ENCODE results near the gene AR.

DNA sequence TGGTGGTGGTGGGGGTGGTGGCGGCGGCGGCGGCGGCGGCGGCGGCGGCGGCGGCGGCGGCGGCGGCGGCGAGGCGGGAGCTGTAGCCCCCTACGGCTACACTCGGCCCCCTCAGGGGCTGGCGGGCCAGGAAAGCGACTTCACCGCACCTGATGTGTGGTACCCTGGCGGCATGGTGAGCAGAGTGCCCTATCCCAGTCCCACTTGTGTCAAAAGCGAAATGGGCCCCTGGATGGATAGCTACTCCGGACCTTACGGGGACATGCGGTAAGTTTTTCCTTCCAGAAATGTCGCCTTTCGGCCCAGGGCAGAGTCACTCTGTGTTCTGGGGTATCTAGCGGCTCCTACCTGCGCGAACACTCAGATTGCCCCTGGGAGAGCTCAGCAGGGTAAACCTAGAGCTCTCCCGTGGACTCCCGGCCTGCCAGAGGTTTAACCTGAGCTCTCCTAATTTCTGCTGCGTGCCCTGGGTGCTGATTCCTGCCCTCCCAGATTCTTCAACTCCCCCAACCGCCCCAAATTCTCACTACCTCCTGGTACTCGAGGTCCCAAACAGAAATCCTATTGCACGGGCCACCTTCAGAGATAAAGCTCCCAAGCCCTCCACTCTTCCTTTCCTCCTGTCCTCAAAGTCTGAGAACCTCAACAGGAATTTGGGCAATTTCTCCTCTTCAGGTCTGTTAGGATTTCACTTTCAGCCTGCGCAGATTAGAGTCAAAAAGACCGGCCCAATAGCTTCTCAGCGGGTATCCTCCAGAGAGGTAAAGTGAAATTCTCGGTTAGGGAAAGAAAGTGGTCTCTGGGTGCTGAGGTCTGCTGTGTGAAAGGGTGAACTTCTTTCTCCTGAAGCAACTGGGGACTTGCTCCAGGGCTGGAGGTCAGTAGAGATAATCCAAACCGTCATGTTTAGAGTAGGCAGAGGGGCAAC lies 2.9 kb downstream of the AR start:
- TF ChIP-seq, protein P1, sequence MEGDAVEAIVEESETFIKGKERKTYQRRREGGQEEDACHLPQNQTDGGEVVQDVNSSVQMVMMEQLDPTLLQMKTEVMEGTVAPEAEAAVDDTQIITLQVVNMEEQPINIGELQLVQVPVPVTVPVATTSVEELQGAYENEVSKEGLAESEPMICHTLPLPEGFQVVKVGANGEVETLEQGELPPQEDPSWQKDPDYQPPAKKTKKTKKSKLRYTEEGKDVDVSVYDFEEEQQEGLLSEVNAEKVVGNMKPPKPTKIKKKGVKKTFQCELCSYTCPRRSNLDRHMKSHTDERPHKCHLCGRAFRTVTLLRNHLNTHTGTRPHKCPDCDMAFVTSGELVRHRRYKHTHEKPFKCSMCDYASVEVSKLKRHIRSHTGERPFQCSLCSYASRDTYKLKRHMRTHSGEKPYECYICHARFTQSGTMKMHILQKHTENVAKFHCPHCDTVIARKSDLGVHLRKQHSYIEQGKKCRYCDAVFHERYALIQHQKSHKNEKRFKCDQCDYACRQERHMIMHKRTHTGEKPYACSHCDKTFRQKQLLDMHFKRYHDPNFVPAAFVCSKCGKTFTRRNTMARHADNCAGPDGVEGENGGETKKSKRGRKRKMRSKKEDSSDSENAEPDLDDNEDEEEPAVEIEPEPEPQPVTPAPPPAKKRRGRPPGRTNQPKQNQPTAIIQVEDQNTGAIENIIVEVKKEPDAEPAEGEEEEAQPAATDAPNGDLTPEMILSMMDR (IDR thresholded peaks at IDR 0.05): no peak
- TF ChIP-seq POLR2A (IDR thresholded peaks at IDR 0.05) (no peak), POLR2AphosphoS5 (IDR thresholded peaks at IDR 0.05; ENCODE audit: insufficient read depth in 1 of 2, low read depth in 1 of 2) (no peak)

Measured in vagina (tissue), 2 donors.